Neural cell (in vitro differentiated cells): ENCODE results near the gene PTDSS2. TPM values are rescaled to one million over a fixed set of nuclear protein-coding genes. Genes with fewer than 3 reads are reported as not detected.

Source experiments
- H2AFZ ChIP-seq: fragments of 200-600, 300-800 bp; sonication (generic), shearing (Covaris generic); 2 replicates; pipeline ENCODE4 v1.6.0; 2014; ENCODE audit warnings: low read depth, mild to moderate bottlenecking, antibody characterized with exemption, low read length, moderate library complexity
- H3F3A ChIP-seq: fragments of 200-600 bp; shearing (Covaris generic); 2 replicates; pipeline ENCODE4 v1.6.1; 2016; ENCODE audit warnings: mild to moderate bottlenecking, moderate library complexity, mixed read lengths, antibody characterized with exemption, low read length; ENCODE audit not compliant: insufficient read depth, poor library complexity, severe bottlenecking
- H3K27ac ChIP-seq: fragments of 200-600, 300-800 bp; sonication (generic), shearing (Covaris generic); 2 replicates; pipeline ENCODE4 v1.5.1; 2014; ENCODE audit warnings: mild to moderate bottlenecking, low read length, moderate library complexity
- H3K27me3 ChIP-seq: fragments of 300-800, 200-600 bp; sonication (generic), shearing (Covaris generic); 2 replicates; pipeline ENCODE4 v1.6.0; 2014; ENCODE audit warnings: mild to moderate bottlenecking, low read depth, low read length, moderate library complexity; ENCODE audit not compliant: insufficient read depth
- H3K36me3 ChIP-seq: fragments of 300-800, 200-600 bp; sonication (generic), shearing (Covaris generic); 2 replicates; pipeline ENCODE4 v1.5.1; 2014; ENCODE audit warnings: mild to moderate bottlenecking, antibody characterized with exemption, low read length, moderate library complexity; ENCODE audit not compliant: insufficient read depth
- H3K4me2 ChIP-seq: fragments of 300-800, 200-600 bp; sonication (generic), shearing (Covaris generic); 2 replicates; pipeline ENCODE4 v1.6.0; 2014; ENCODE audit warnings: mild to moderate bottlenecking, low read length
- H3K4me3 ChIP-seq: fragments of 300-800, 200-600 bp; sonication (generic), shearing (Covaris generic); 2 replicates; pipeline ENCODE4 v1.5.1; 2014; ENCODE audit warnings: mild to moderate bottlenecking, low read length, moderate library complexity
- H3K79me2 ChIP-seq: fragments of 200-600 bp; shearing (Covaris generic); replicated peaks from 2 replicates; pipeline ENCODE4 v1.6.0; 2014; ENCODE audit warnings: mild to moderate bottlenecking, low read length, moderate library complexity; ENCODE audit not compliant: insufficient read depth
- H3K9ac ChIP-seq: fragments of 300-800, 200-600 bp; sonication (generic), shearing (Covaris generic); 2 replicates; pipeline ENCODE4 v1.6.1; 2016; ENCODE audit warnings: mild to moderate bottlenecking, low read length, mixed read lengths
- H3K9me2 ChIP-seq: fragments of 200-600 bp; shearing (Covaris generic); 2 replicates; pipeline ENCODE4 v1.6.1; 2016; ENCODE audit warnings: mild to moderate bottlenecking, low read length, mixed read lengths; ENCODE audit not compliant: insufficient read depth
- H3K9me3 ChIP-seq: fragments of 200-600, 300-800 bp; sonication (generic), shearing (Covaris generic); 2 replicates; pipeline ENCODE4 v1.6.1; 2016; ENCODE audit warnings: mild to moderate bottlenecking, mixed run types, low read length, moderate library complexity, mixed read lengths
- H4K20me1 ChIP-seq: fragments of 200-600 bp; shearing (Covaris generic); 2 replicates; pipeline ENCODE4 v1.6.1; 2016; ENCODE audit warnings: mild to moderate bottlenecking, mixed run types; ENCODE audit not compliant: insufficient read depth
- EP300 ChIP-seq: fragments of 450-650 bp; conservative IDR thresholded peaks from 2 replicates; pipeline ENCODE4 v1.6.1; 2014; ENCODE audit warnings: antibody characterized with exemption, mild to moderate bottlenecking, moderate library complexity; ENCODE audit not compliant: poor library complexity, severe bottlenecking
- EZH2 ChIP-seq: fragments of 200-600, 300-800 bp; shearing (Covaris generic), sonication (generic); IDR thresholded peaks from 2 replicates; pipeline ENCODE4 v1.6.1; 2014; ENCODE audit warnings: antibody characterized with exemption, low read length, borderline replicate concordance, mild to moderate bottlenecking; ENCODE audit not compliant: insufficient read depth, poor library complexity, severe bottlenecking
- MXI1 ChIP-seq: fragments of 450-650 bp; conservative IDR thresholded peaks from 2 replicates; pipeline ENCODE4 v1.6.1; 2014; ENCODE audit warnings: antibody characterized with exemption, mild to moderate bottlenecking; ENCODE audit not compliant: poor library complexity, severe bottlenecking
- POLR2AphosphoS5 ChIP-seq: IDR thresholded peaks from 2 replicates; pipeline ENCODE4 v1.6.1; 2012
- RAD21 ChIP-seq: fragments of 450-650 bp; conservative IDR thresholded peaks from 2 replicates; pipeline ENCODE4 v1.6.1; 2014; ENCODE audit warnings: antibody characterized with exemption, mild to moderate bottlenecking, moderate library complexity
- SMC3 ChIP-seq: fragments of 450-650 bp; conservative IDR thresholded peaks from 2 replicates; pipeline ENCODE4 v1.6.1; 2014; ENCODE audit warnings: antibody characterized with exemption, mild to moderate bottlenecking, moderate library complexity; ENCODE audit not compliant: poor library complexity
- TAF1 ChIP-seq: IDR thresholded peaks from 2 replicates; pipeline ENCODE4 v1.6.1; 2012; ENCODE audit warnings: low read depth
- polyA plus RNA-seq: library from polyadenylated mRNA; depleted of rRNA; stranded (reverse); fragments of >200 nt; gene quantifications from 2 replicates; pipeline ENCODE4 v1.2.3, GENCODE V29; 2014
- TF ChIP-seq, protein P1 (sequence below): fragments of 450-650 bp; IDR thresholded peaks from 2 replicates; pipeline ENCODE4 v1.5.1; 2014; ENCODE audit warnings: antibody characterized with exemption, mild to moderate bottlenecking, moderate library complexity; ENCODE audit not compliant: poor library complexity, severe bottlenecking
- TF ChIP-seq, protein P2 (sequence below): IDR thresholded peaks from 2 replicates; pipeline ENCODE4 v1.6.1; 2012; ENCODE audit warnings: borderline replicate concordance

PTDSS2 gene
- polyA plus RNA-seq, 1 donor from 2014 or later, result 54.3 TPM

DNA sequence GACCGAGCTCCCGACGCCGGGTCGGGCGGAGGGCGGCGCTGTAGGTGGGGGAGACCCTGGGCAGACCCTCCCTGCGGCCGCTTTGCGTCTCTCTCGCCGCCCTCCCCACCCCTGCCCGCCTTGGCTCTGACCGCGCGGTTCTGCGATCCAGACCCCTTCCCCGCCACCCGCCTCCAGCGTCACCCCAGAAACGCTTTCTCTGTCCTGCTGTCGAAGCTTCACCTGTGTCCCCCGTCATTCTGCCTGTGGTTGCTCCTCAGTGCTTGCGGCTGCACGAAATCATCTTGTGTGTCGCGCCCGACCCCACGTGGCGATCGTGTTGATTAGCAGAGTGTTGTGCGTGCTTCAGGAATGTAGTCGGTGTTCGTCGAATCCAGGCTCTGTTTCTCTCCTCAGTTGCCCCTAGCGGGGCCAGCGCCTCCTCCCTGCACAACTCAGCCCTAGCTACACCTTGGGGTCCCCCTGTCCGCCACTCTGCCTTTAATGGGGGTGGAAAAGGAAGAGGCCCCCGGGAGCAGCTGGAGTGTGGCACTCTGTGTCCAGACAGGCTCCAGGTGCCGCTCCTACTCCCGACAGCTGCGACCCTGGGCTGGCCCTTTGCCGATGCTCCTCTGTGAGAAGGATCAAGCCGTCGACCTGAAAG lies 851 bp downstream of the PTDSS2 start:
- Histone ChIP-seq H2AFZ (no peak overlapping the region), H3K27ac (peak overlapping the region; percentile 47), H3K9me2 (no peaks in the 10 kb centered on the region), H3K79me2 (peaks cover 7% of the 10 kb centered on the region), H3F3A (no peaks in the 10 kb centered on the region), H4K20me1 (peaks cover 2% of the 10 kb centered on the region), H3K36me3 (no peaks in the 10 kb centered on the region), H3K4me2 (peak overlapping the region; percentile 54), H3K9ac (peak overlapping the region; percentile 83), H3K4me3 (peak overlapping the region; percentile 96), H3K27me3 (no peaks in the 10 kb centered on the region), H3K9me3 (no peaks in the 10 kb centered on the region)
- peak; percentile 53 for TF ChIP-seq POLR2AphosphoS5
- no peak for TF ChIP-seq TAF1
- TF ChIP-seq, protein P1, sequence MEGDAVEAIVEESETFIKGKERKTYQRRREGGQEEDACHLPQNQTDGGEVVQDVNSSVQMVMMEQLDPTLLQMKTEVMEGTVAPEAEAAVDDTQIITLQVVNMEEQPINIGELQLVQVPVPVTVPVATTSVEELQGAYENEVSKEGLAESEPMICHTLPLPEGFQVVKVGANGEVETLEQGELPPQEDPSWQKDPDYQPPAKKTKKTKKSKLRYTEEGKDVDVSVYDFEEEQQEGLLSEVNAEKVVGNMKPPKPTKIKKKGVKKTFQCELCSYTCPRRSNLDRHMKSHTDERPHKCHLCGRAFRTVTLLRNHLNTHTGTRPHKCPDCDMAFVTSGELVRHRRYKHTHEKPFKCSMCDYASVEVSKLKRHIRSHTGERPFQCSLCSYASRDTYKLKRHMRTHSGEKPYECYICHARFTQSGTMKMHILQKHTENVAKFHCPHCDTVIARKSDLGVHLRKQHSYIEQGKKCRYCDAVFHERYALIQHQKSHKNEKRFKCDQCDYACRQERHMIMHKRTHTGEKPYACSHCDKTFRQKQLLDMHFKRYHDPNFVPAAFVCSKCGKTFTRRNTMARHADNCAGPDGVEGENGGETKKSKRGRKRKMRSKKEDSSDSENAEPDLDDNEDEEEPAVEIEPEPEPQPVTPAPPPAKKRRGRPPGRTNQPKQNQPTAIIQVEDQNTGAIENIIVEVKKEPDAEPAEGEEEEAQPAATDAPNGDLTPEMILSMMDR, result peak; percentile 64
- TF ChIP-seq MXI1, result peak; percentile 75
- no peak for TF ChIP-seq EZH2
- no peak for TF ChIP-seq EP300
- peak; percentile 61 for TF ChIP-seq SMC3
- peak; percentile 74 for TF ChIP-seq RAD21

DNA sequence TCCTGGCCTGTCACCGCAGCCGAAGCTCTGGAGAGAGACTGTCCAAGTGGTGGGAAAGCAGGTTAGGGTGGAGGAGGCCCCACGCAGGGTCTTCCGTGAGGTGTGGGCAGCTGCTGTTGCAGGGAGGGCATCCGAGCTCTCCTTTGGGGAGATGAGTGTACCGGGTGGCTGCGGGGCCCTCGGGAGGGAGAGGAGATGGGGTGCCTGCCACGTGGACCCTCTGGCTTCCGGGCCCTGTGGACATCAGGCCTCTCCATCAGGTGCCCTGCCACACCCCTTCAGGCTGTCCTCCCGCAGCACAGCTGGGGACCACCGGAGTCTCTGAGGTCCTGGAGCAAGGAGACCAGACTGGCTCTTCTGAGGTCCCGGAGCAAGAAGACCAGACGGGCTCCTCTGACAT lies 1.7 kb downstream of the PTDSS2 start:
- no peak overlapping the region for H3K4me2 ChIP-seq
- H3F3A ChIP-seq, result no peaks in the 10 kb centered on the region
- no peaks in the 10 kb centered on the region for H3K9me3 ChIP-seq
- H4K20me1 ChIP-seq, result peaks cover 2% of the 10 kb centered on the region
- H3K9me2 ChIP-seq, result no peaks in the 10 kb centered on the region
- no peaks in the 10 kb centered on the region for H3K27me3 ChIP-seq
- no peak overlapping the region for H2AFZ ChIP-seq
- no peaks in the 10 kb centered on the region for H3K36me3 ChIP-seq
- no peak for TF ChIP-seq EP300
- TF ChIP-seq TAF1, result no peak
- TF ChIP-seq POLR2AphosphoS5, result no peak
- no peak for TF ChIP-seq RAD21
- TF ChIP-seq EZH2, result no peak
- TF ChIP-seq SMC3, result no peak
- TF ChIP-seq, protein P2, sequence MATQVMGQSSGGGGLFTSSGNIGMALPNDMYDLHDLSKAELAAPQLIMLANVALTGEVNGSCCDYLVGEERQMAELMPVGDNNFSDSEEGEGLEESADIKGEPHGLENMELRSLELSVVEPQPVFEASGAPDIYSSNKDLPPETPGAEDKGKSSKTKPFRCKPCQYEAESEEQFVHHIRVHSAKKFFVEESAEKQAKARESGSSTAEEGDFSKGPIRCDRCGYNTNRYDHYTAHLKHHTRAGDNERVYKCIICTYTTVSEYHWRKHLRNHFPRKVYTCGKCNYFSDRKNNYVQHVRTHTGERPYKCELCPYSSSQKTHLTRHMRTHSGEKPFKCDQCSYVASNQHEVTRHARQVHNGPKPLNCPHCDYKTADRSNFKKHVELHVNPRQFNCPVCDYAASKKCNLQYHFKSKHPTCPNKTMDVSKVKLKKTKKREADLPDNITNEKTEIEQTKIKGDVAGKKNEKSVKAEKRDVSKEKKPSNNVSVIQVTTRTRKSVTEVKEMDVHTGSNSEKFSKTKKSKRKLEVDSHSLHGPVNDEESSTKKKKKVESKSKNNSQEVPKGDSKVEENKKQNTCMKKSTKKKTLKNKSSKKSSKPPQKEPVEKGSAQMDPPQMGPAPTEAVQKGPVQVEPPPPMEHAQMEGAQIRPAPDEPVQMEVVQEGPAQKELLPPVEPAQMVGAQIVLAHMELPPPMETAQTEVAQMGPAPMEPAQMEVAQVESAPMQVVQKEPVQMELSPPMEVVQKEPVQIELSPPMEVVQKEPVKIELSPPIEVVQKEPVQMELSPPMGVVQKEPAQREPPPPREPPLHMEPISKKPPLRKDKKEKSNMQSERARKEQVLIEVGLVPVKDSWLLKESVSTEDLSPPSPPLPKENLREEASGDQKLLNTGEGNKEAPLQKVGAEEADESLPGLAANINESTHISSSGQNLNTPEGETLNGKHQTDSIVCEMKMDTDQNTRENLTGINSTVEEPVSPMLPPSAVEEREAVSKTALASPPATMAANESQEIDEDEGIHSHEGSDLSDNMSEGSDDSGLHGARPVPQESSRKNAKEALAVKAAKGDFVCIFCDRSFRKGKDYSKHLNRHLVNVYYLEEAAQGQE, result no peak
- no peak for TF ChIP-seq MXI1
- TF ChIP-seq, protein P1, result no peak
- peaks cover 7% of the 10 kb centered on the region for H3K79me2 ChIP-seq
- no peak overlapping the region for H3K27ac ChIP-seq
- peak overlapping the region; percentile 96 for H3K4me3 ChIP-seq
- H3K9ac ChIP-seq, result peak overlapping the region; percentile 83
